WTC11 (cell line): ENCODE data around the gene SUPT20H. TPM values are rescaled to one million over a fixed set of nuclear protein-coding genes. Genes with fewer than 3 reads are reported as not detected.
A peak's percentile ranks its signal among the peaks of the same experiment; 100 is the strongest.

Source experiments
- ATAC-seq: fragments of 200-7000 bp; cut with Tn5 transposase; 2 replicates; pipeline ENCODE4 v1.10.0; 2021; ENCODE audit warnings: mild to moderate bottlenecking, moderate library complexity
- CTCF ChIA-PET: fragments of 300-600 bp; sonication (Branson Sonifier 250); formaldehyde crosslinking; loops from one replicate; lab custom pipeline; 2021; ENCODE audit warnings: antibody characterized with exemption; lab: Charles Lee
- POLR2A ChIA-PET: fragments of 350-600 bp; sonication (Branson Sonifier 250); formaldehyde crosslinking; loops from one replicate; lab custom pipeline; 2021; ENCODE audit warnings: antibody characterized with exemption; lab: Charles Lee
- DNase-seq: peaks from one replicate; pipeline ENCODE4 v3.0.0; 2021; ENCODE audit warnings: low spot score
- H3K27ac Mint-ChIP-seq: 2 replicates; pipeline ENCODE4 v1.8.0; 2021; ENCODE audit warnings: mixed read lengths
- H3K27me3 Mint-ChIP-seq: 2 replicates; pipeline ENCODE4 v1.8.0; 2021; ENCODE audit warnings: low read depth, mild to moderate bottlenecking, moderate library complexity, mixed read lengths
- H3K36me3 Mint-ChIP-seq: 2 replicates; pipeline ENCODE4 v1.8.0; 2021; ENCODE audit warnings: mixed read lengths
- H3K4me1 Mint-ChIP-seq: 2 replicates; pipeline ENCODE4 v1.8.0; 2022; ENCODE audit warnings: mixed read lengths
- H3K4me3 Mint-ChIP-seq: 2 replicates; pipeline ENCODE4 v1.8.0; 2021; ENCODE audit warnings: mild to moderate bottlenecking, moderate library complexity, mixed read lengths
- H3K9me3 Mint-ChIP-seq: 2 replicates; pipeline ENCODE4 v1.8.0; 2021; ENCODE audit warnings: mixed read lengths
- ARID4B ChIP-seq: sonication (generic); formaldehyde crosslinking; IDR thresholded peaks from 2 replicates; pipeline ENCODE4 v1.8.0; 2023; ENCODE audit warnings: missing genetic modification reagents, mild to moderate bottlenecking, borderline replicate concordance
- ATF2 ChIP-seq: sonication (generic); formaldehyde crosslinking; IDR thresholded peaks from 2 replicates; pipeline ENCODE4 v1.8.1; 2022; ENCODE audit warnings: low read depth, missing genetic modification reagents, borderline replicate concordance
- CREM ChIP-seq: sonication (generic); formaldehyde crosslinking; IDR thresholded peaks from 2 replicates; pipeline ENCODE4 v1.8.1; 2022; ENCODE audit warnings: mild to moderate bottlenecking, missing genetic modification reagents, moderate library complexity
- CTCF ChIP-seq: fragments of 200-600 bp; IDR thresholded peaks from 2 replicates; pipeline ENCODE4 v1.8.0; 2022; ENCODE audit warnings: antibody characterized with exemption
- ETV6 ChIP-seq: sonication (generic); formaldehyde crosslinking; IDR thresholded peaks from 2 replicates; pipeline ENCODE4 v1.8.1; 2022; ENCODE audit warnings: mild to moderate bottlenecking, missing genetic modification reagents
- FOXP1 ChIP-seq: sonication (generic); formaldehyde crosslinking; IDR thresholded peaks from 2 replicates; pipeline ENCODE4 v1.8.0; 2022; ENCODE audit warnings: missing genetic modification reagents, mild to moderate bottlenecking, moderate library complexity, borderline replicate concordance
- MAX ChIP-seq: sonication (generic); formaldehyde crosslinking; IDR thresholded peaks from 2 replicates; pipeline ENCODE4 v1.8.0; 2022; ENCODE audit warnings: mild to moderate bottlenecking, missing genetic modification reagents
- NFYB ChIP-seq: sonication (generic); formaldehyde crosslinking; conservative IDR thresholded peaks from 2 replicates; pipeline ENCODE4 v1.8.0; 2022; ENCODE audit warnings: low read depth, missing genetic modification reagents
- SMAD4 ChIP-seq: sonication (generic); formaldehyde crosslinking; IDR thresholded peaks from 2 replicates; pipeline ENCODE4 v1.8.0; 2022; ENCODE audit warnings: mild to moderate bottlenecking, missing genetic modification reagents
- SOX15 ChIP-seq: fragments of 250-450 bp; sonication (Bioruptor Pico); IDR thresholded peaks from 2 replicates; pipeline ENCODE4 v1.9.0; 2021; ENCODE audit warnings: mild to moderate bottlenecking
- TEAD1 ChIP-seq: sonication (generic); formaldehyde crosslinking; IDR thresholded peaks from 2 replicates; pipeline ENCODE4 v1.8.0; 2022; ENCODE audit warnings: mild to moderate bottlenecking, missing genetic modification reagents
- USF2 ChIP-seq: sonication (generic); formaldehyde crosslinking; IDR thresholded peaks from 2 replicates; pipeline ENCODE4 v1.8.1; 2023; ENCODE audit warnings: mild to moderate bottlenecking, missing genetic modification reagents, moderate library complexity
- ZNF232 ChIP-seq: sonication (generic); formaldehyde crosslinking; IDR thresholded peaks from 2 replicates; pipeline ENCODE4 v1.8.0; 2022; ENCODE audit warnings: mild to moderate bottlenecking, missing genetic modification reagents
- total RNA-seq: library from RNA; stranded (reverse); gene quantifications from 3 replicates; pipeline ENCODE4 v1.2.3, GENCODE V29; 2021

SUPT20H gene
- total RNA-seq, 1 experiment from 2014 or later: 68.0 TPM

- TF ChIP-seq MAX (CRISPR knock-in tag) (peak; percentile 65), FOXP1 (peak; percentile 68), NFYB (CRISPR knock-in tag) (peak; percentile 52), ATF2 (CRISPR knock-in tag) (no peak), ETV6 (no peak), SMAD4 (0 out of 2 replicates have a peak, but pooled peaks have one; percentile 35), SOX15 (CRISPR knock-in tag) (no peak), TEAD1 (peak; percentile 68; the same call in 1 of the 2 replicates), CREM (0 out of 2 replicates have a peak, but pooled peaks have one; percentile 15), ARID4B (peak; percentile 17; the same call in 1 of the 2 replicates)
These were observed at the start of gene SUPT20H (continued) for GRCh38 chr13:37058910-37059847.

GRCh38 chr13:37109051-37109678 lies 49.7 kb upstream of the SUPT20H start:
- no peak for TF ChIP-seq ZNF232 (CRISPR knock-in tag)
- peak; percentile 45; the same call in 1 of the 2 replicates for TF ChIP-seq CTCF
- no peak for TF ChIP-seq USF2
- ChIA-PET CTCF (interaction anchor here (1.3 kb wide), 2 partner anchors 26 to 196 kb away, joined by 3 read pairs; no protein-coding TSS in a partner anchor), POLR2A (interaction anchor here (0.6 kb wide), 1 partner anchor 10 kb away, joined by 3 read pairs; no protein-coding TSS in a partner anchor)
- H3K27ac Mint-ChIP-seq: no peak overlapping the region
- ATAC-seq: no peak
- no peak for DNase-seq
- peaks cover 2% of the 10 kb centered on the region for H3K36me3 Mint-ChIP-seq
- H3K9me3 Mint-ChIP-seq: peaks cover 7% of the 10 kb centered on the region
- H3K4me1 Mint-ChIP-seq: peaks cover 20% of the 10 kb centered on the region
- H3K4me3 Mint-ChIP-seq: no peak overlapping the region
- H3K27me3 Mint-ChIP-seq: no peaks in the 10 kb centered on the region
